ENCODE results near the gene FRS3. TPM values are rescaled to one million over a fixed set of nuclear protein-coding genes. Genes with fewer than 3 reads are reported as not detected.

The FRS3 gene
- total and polyA plus RNA-seq, 2 of the 13 experiments (the other 11 are each of a cell fraction or from before 2014, with no cell fraction given), result 3.0 to 7.4 TPM

GRCh38 chr6:41787219-41787917 lies 7.7 kb upstream of the FRS3 start, which contains the start of gene TOMM6 (continued):
- TF ChIP-seq, protein P1, sequence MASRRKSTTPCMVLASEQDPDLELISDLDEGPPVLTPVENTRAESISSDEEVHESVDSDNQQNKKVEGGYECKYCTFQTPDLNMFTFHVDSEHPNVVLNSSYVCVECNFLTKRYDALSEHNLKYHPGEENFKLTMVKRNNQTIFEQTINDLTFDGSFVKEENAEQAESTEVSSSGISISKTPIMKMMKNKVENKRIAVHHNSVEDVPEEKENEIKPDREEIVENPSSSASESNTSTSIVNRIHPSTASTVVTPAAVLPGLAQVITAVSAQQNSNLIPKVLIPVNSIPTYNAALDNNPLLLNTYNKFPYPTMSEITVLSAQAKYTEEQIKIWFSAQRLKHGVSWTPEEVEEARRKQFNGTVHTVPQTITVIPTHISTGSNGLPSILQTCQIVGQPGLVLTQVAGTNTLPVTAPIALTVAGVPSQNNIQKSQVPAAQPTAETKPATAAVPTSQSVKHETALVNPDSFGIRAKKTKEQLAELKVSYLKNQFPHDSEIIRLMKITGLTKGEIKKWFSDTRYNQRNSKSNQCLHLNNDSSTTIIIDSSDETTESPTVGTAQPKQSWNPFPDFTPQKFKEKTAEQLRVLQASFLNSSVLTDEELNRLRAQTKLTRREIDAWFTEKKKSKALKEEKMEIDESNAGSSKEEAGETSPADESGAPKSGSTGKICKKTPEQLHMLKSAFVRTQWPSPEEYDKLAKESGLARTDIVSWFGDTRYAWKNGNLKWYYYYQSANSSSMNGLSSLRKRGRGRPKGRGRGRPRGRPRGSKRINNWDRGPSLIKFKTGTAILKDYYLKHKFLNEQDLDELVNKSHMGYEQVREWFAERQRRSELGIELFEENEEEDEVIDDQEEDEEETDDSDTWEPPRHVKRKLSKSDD (CRISPR knock-in tag; IDR thresholded peaks at IDR 0.05; ENCODE audit: low read depth), result peak; percentile 53; the same call in 1 of the 2 replicates
- TF ChIP-seq SAFB2 (CRISPR knock-in tag; IDR thresholded peaks at IDR 0.05; ENCODE audit: borderline replicate concordance, low read depth) (peak; percentile 74; the same call in 1 of the 2 replicates), MLLT10 (CRISPR knock-in tag; IDR thresholded peaks at IDR 0.05) (no peak), GABPA (IDR thresholded peaks at IDR 0.05; ENCODE audit: low read depth, low read length) (no peak), GABPA (CRISPR knock-in tag; IDR thresholded peaks at IDR 0.05; ENCODE audit: low read depth) (peak; percentile 100), PCBP2 (optimal IDR thresholded peaks at IDR 0.05; ENCODE audit: low read depth, low read length, poor library complexity, severe bottlenecking) (no peak), MED13 (CRISPR knock-in tag; IDR thresholded peaks at IDR 0.05) (0 out of 2 replicates have a peak, but pooled peaks have one; percentile 66), RBAK (CRISPR knock-in tag; IDR thresholded peaks at IDR 0.05) (0 out of 2 replicates have a peak, but pooled peaks have one; percentile 48), HIVEP1 (CRISPR knock-in tag; IDR thresholded peaks at IDR 0.05) (no peak; the same call in none of the 2 replicates), ZNF468 (CRISPR knock-in tag; IDR thresholded peaks at IDR 0.05) (0 out of 2 replicates have a peak, but pooled peaks have one; percentile 92), ZNF432 (CRISPR knock-in tag; IDR thresholded peaks at IDR 0.05; ENCODE audit: borderline replicate concordance) (no peak), NR2C2 (CRISPR knock-in tag; IDR thresholded peaks at IDR 0.05; ENCODE audit: borderline replicate concordance) (peak; percentile 93), PAXIP1 (CRISPR knock-in tag; conservative IDR thresholded peaks at IDR 0.05) (no peak; the same call in none of the 2 replicates), ZNF30 (CRISPR knock-in tag; IDR thresholded peaks at IDR 0.05) (no peak), ZNF232 (CRISPR knock-in tag; IDR thresholded peaks at IDR 0.05; ENCODE audit: borderline replicate concordance) (0 out of 2 replicates have a peak, but pooled peaks have one; percentile 8), CHD2 (IDR thresholded peaks at IDR 0.05; ENCODE audit: low read depth, low read length) (no peak), ZFP1 (CRISPR knock-in tag; IDR thresholded peaks at IDR 0.05) (0 out of 2 replicates have a peak, but pooled peaks have one; percentile 44), KLF13 (CRISPR knock-in tag; IDR thresholded peaks at IDR 0.05) (no peak), AGO1 (IDR thresholded peaks at IDR 0.05; ENCODE audit: low read depth, low read length, poor library complexity, severe bottlenecking) (peak; percentile 82), MBNL3 (CRISPR knock-in tag; conservative IDR thresholded peaks at IDR 0.05) (no peak), SP5 (CRISPR knock-in tag; IDR thresholded peaks at IDR 0.05; ENCODE audit: borderline replicate concordance, low read depth) (peak; percentile 72), CCDC6 (CRISPR knock-in tag; IDR thresholded peaks at IDR 0.05) (peak; percentile 71; the same call in 1 of the 2 replicates), ZBTB34 (CRISPR knock-in tag; IDR thresholded peaks at IDR 0.05) (0 out of 2 replicates have a peak, but pooled peaks have one; percentile 28)
